Measurements from ENCODE around the gene SGIP1.

SGIP1 gene

GRCh38 chr1:66539491-66539890, 5.5 kb downstream of the SGIP1 start:
- no CpG with 5 or more reads among the region's 1 CpG for WGBS (ENCODE audit: insufficient coverage)
- Histone ChIP-seq H3K4me1 (ENCODE audit: control extremely low read depth in 1 of 4, control insufficient read depth in 4 of 4, insufficient read depth in 4 of 4, low read length in 3 of 4) (peaks cover 0 to 5% (median 2%) of the 10 kb centered on the region in 4 experiments), H3K9me3 (ENCODE audit: control extremely low read depth in 1 of 5, control insufficient read depth in 4 of 5, insufficient read depth in 2 of 5, low read depth in 1 of 5, low read length in 4 of 5) (no peaks in the 10 kb centered on the region), H3K27ac (ENCODE audit: insufficient read depth in 1 of 2, low read depth in 1 of 2, low read length in 2 of 2, poor library complexity in 1 of 2, severe bottlenecking in 2 of 2) (no peak overlapping the region), H3K27me3 (replicated peaks in 2 of 5; ENCODE audit: control insufficient read depth in 4 of 5, insufficient read depth in 5 of 5, low read length in 4 of 5) (no peaks in the 10 kb centered on the region), H3K4me3 (ENCODE audit: control insufficient read depth in 1 of 7, extremely low read depth in 1 of 7, insufficient read depth in 4 of 7, low read depth in 2 of 7, low read length in 6 of 7) (no peak overlapping the region), H3K36me3 (ENCODE audit: control insufficient read depth in 4 of 4, insufficient read depth in 4 of 4, low read length in 3 of 4) (no peaks in the 10 kb centered on the region)
- POLR2A ChIA-PET = no interaction called here
- CTCF ChIA-PET = no interaction called here
- DNase-seq = no peak

- no peaks in the 10 kb centered on the region for H3K4me1 ChIP-seq (ENCODE audit: control extremely low read depth in 1 of 4, control insufficient read depth in 4 of 4, insufficient read depth in 4 of 4, low read length in 3 of 4)
- WGBS (ENCODE audit: insufficient coverage) = 100% methylated on average over 2 of the region's 3 CpGs
- no peak overlapping the region for H3K27ac ChIP-seq (ENCODE audit: insufficient read depth in 1 of 2, low read depth in 1 of 2, low read length in 2 of 2, poor library complexity in 1 of 2, severe bottlenecking in 2 of 2)
- POLR2A ChIA-PET = no interaction called here
- no peaks in the 10 kb centered on the region for H3K27me3 ChIP-seq (replicated peaks in 2 of 5; ENCODE audit: control insufficient read depth in 4 of 5, insufficient read depth in 5 of 5, low read length in 4 of 5)
- CTCF ChIA-PET = interaction anchor here (1.3 kb wide), 2 partner anchors 8 to 16 kb away, joined by 3 to 4 read pairs; no protein-coding TSS in a partner anchor
- no peak overlapping the region for H3K4me3 ChIP-seq (ENCODE audit: control insufficient read depth in 1 of 7, extremely low read depth in 1 of 7, insufficient read depth in 4 of 7, low read depth in 2 of 7, low read length in 6 of 7)
- no peaks in the 10 kb centered on the region for H3K36me3 ChIP-seq (ENCODE audit: control insufficient read depth in 4 of 4, insufficient read depth in 4 of 4, low read length in 3 of 4)
- DNase-seq = no peak
- H3K9me3 ChIP-seq (ENCODE audit: control extremely low read depth in 1 of 5, control insufficient read depth in 4 of 5, insufficient read depth in 2 of 5, low read depth in 1 of 5, low read length in 4 of 5) = no peaks in the 10 kb centered on the region
Measured at GRCh38 chr1:66540434-66541032, 6.6 kb downstream of the SGIP1 start.

GRCh38 chr1:66542314-66542713, 8.4 kb downstream of the SGIP1 start:
- H3K36me3 ChIP-seq (ENCODE audit: control insufficient read depth in 4 of 4, insufficient read depth in 4 of 4, low read length in 3 of 4) = no peaks in the 10 kb centered on the region
- H3K27ac ChIP-seq (ENCODE audit: insufficient read depth in 1 of 2, low read depth in 1 of 2, low read length in 2 of 2, poor library complexity in 1 of 2, severe bottlenecking in 2 of 2) = no peak overlapping the region
- POLR2A ChIA-PET = no interaction called here
- CTCF ChIA-PET = no interaction called here
- 100% methylated on average over 5 of the region's 8 CpGs for WGBS (ENCODE audit: insufficient coverage)
- H3K27me3 ChIP-seq (replicated peaks in 2 of 5; ENCODE audit: control insufficient read depth in 4 of 5, insufficient read depth in 5 of 5, low read length in 4 of 5) = no peaks in the 10 kb centered on the region
- H3K4me1 ChIP-seq (ENCODE audit: control extremely low read depth in 1 of 4, control insufficient read depth in 4 of 4, insufficient read depth in 4 of 4, low read length in 3 of 4) = no peaks in the 10 kb centered on the region
- no peak for DNase-seq
- no peak overlapping the region for H3K4me3 ChIP-seq (ENCODE audit: control insufficient read depth in 1 of 7, extremely low read depth in 1 of 7, insufficient read depth in 4 of 7, low read depth in 2 of 7, low read length in 6 of 7)
- H3K9me3 ChIP-seq (ENCODE audit: control extremely low read depth in 1 of 5, control insufficient read depth in 4 of 5, insufficient read depth in 2 of 5, low read depth in 1 of 5, low read length in 4 of 5) = no peaks in the 10 kb centered on the region

GRCh38 chr1:66542811-66543767, 9.1 kb downstream of the SGIP1 start:
- Histone ChIP-seq H3K4me3 (ENCODE audit: control insufficient read depth in 1 of 7, extremely low read depth in 1 of 7, insufficient read depth in 4 of 7, low read depth in 2 of 7, low read length in 6 of 7) (no peak overlapping the region), H3K4me1 (ENCODE audit: control extremely low read depth in 1 of 4, control insufficient read depth in 4 of 4, insufficient read depth in 4 of 4, low read length in 3 of 4) (no peaks in the 10 kb centered on the region), H3K9me3 (ENCODE audit: control extremely low read depth in 1 of 5, control insufficient read depth in 4 of 5, insufficient read depth in 2 of 5, low read depth in 1 of 5, low read length in 4 of 5) (no peaks in the 10 kb centered on the region), H3K27ac (ENCODE audit: insufficient read depth in 1 of 2, low read depth in 1 of 2, low read length in 2 of 2, poor library complexity in 1 of 2, severe bottlenecking in 2 of 2) (no peak overlapping the region), H3K36me3 (ENCODE audit: control insufficient read depth in 4 of 4, insufficient read depth in 4 of 4, low read length in 3 of 4) (no peaks in the 10 kb centered on the region), H3K27me3 (replicated peaks in 2 of 5; ENCODE audit: control insufficient read depth in 4 of 5, insufficient read depth in 5 of 5, low read length in 4 of 5) (no peaks in the 10 kb centered on the region)
- WGBS (ENCODE audit: insufficient coverage) = 92% methylated on average over 4 of the region's 8 CpGs
- ChIA-PET CTCF (interaction anchor here (1.2 kb wide), 1 partner anchor 26 kb away, joined by 4 read pairs; no protein-coding TSS in a partner anchor), POLR2A (no interaction called here)
- no peak for DNase-seq

GRCh38 chr1:66546047-66546810, 12.3 kb downstream of the SGIP1 start:
- WGBS (ENCODE audit: insufficient coverage) = 100% methylated on average over 2 of the region's 4 CpGs
- Histone ChIP-seq H3K4me1 (ENCODE audit: control extremely low read depth in 1 of 4, control insufficient read depth in 4 of 4, insufficient read depth in 4 of 4, low read length in 3 of 4) (no peaks in the 10 kb centered on the region), H3K4me3 (ENCODE audit: control insufficient read depth in 1 of 7, extremely low read depth in 1 of 7, insufficient read depth in 4 of 7, low read depth in 2 of 7, low read length in 6 of 7) (no peak overlapping the region), H3K27me3 (replicated peaks in 2 of 5; ENCODE audit: control insufficient read depth in 4 of 5, insufficient read depth in 5 of 5, low read length in 4 of 5) (no peaks in the 10 kb centered on the region), H3K27ac (ENCODE audit: insufficient read depth in 1 of 2, low read depth in 1 of 2, low read length in 2 of 2, poor library complexity in 1 of 2, severe bottlenecking in 2 of 2) (no peak overlapping the region), H3K9me3 (ENCODE audit: control extremely low read depth in 1 of 5, control insufficient read depth in 4 of 5, insufficient read depth in 2 of 5, low read depth in 1 of 5, low read length in 4 of 5) (no peaks in the 10 kb centered on the region), H3K36me3 (ENCODE audit: control insufficient read depth in 4 of 4, insufficient read depth in 4 of 4, low read length in 3 of 4) (no peaks in the 10 kb centered on the region)
- ChIA-PET POLR2A (no interaction called here), CTCF (interaction anchor here (1.7 kb wide), 1 partner anchor 26 kb away, joined by 4 read pairs; no protein-coding TSS in a partner anchor)
- DNase-seq = no peak

GRCh38 chr1:66549017-66549416, 15.1 kb downstream of the SGIP1 start:
- H3K4me3 ChIP-seq (ENCODE audit: control insufficient read depth in 1 of 7, extremely low read depth in 1 of 7, insufficient read depth in 4 of 7, low read depth in 2 of 7, low read length in 6 of 7) = no peak overlapping the region
- ChIA-PET CTCF (interaction anchor here (0.7 to 2.4 kb wide), 2 partner anchors 9 to 101 kb away, joined by 3 to 6 read pairs; no protein-coding TSS in a partner anchor), POLR2A (interaction anchor here (0.7 kb wide), 1 partner anchor 160 kb away, joined by 3 read pairs; no protein-coding TSS in a partner anchor)
- peaks cover 0 to under 1% (median 0%) of the 10 kb centered on the region in 4 experiments for H3K36me3 ChIP-seq (ENCODE audit: control insufficient read depth in 4 of 4, insufficient read depth in 4 of 4, low read length in 3 of 4)
- no peaks in the 10 kb centered on the region for H3K9me3 ChIP-seq (ENCODE audit: control extremely low read depth in 1 of 5, control insufficient read depth in 4 of 5, insufficient read depth in 2 of 5, low read depth in 1 of 5, low read length in 4 of 5)
- DNase-seq = no peak
- H3K4me1 ChIP-seq (ENCODE audit: control extremely low read depth in 1 of 4, control insufficient read depth in 4 of 4, insufficient read depth in 4 of 4, low read length in 3 of 4) = no peaks in the 10 kb centered on the region
- no peaks in the 10 kb centered on the region for H3K27me3 ChIP-seq (replicated peaks in 2 of 5; ENCODE audit: control insufficient read depth in 4 of 5, insufficient read depth in 5 of 5, low read length in 4 of 5)
- no peak overlapping the region for H3K27ac ChIP-seq (ENCODE audit: insufficient read depth in 1 of 2, low read depth in 1 of 2, low read length in 2 of 2, poor library complexity in 1 of 2, severe bottlenecking in 2 of 2)

Data from common myeloid progenitor, CD34-positive (primary cell).